GM21447 (cell line): ENCODE results near the gene CEP78.
"Not testable (repeated sequence)": the region's sequence is repeated elsewhere in the genome, so short reads cannot be mapped to it uniquely, and the experiment has no call there.

ENCODE experiments used
- ATAC-seq: cut with Tn5 transposase; IDR thresholded peaks from one replicate; pipeline ENCODE4 v1.9.1; 2021; ENCODE audit not compliant: unreplicated experiment

The CEP78 gene

DNA sequence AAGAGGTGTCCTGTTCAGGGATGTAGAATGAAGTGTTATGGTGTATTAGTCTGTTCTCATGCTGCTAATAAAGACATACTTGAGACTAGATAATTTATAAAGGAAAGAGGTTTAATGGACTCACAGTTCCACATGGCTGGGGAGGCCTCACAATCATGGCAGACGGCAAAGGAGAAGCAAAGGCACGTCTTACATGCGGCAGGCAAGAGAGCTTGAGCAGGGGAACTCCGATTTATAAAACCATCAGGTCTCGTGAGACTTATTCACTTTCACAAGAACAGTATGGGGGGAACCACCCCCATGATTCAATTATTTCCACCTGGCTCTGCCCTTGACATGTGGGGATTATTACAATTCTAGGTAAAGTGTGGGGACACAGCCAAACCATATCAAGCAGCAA is 3.4 kb upstream of the CEP78 start:
- ATAC-seq, result not testable (repeated sequence)

DNA sequence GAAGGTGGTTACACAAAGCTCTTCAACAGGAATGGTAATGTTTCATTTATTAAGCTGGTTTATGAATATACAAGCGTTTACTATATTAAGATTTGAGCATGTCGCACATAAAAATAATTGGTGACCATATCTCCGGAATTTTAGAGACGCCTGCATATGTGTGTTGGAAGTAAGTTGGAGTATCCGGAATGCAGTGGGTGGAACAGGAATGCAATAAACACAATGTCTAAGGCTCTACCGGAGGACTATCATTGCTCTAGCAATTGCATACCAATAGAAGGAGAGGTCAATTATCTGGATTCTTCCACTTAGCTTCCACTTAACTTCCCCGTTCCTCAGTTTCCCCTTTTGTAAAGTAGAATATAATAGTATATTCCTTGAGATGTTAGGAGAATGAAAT is 1.1 kb upstream of the CEP78 start:
- no peak for ATAC-seq

DNA sequence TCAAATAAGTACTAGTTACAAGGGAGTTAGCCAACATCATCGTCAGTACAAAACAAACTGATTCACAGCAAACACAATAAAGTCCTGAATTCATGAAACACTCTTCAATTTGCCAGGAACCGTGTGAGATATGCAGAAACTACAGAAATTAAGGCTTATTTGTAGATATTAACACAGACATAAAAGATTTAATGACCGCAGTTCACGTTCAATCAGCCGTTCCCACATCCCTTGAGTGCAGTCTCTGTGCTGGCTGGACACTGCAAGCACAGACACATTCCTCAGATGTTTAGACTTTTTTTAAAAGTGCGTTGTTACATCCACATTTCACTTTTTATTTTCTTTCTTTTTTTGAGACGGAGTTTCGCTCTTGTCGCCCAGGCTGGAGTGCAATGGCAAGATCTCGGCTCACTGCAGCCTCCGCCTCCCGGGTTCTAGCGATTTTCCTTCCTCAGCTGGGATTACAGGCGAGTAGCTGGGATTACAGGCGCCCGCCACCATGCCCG is 566 bp upstream of the CEP78 start:
- no peak for ATAC-seq

- peak; percentile 31 for ATAC-seq
These were observed 656 bp downstream of the CEP78 start for GRCh38 chr9:78236551-78236910.

GRCh38 chr9:78238046-78239038 is 2.5 kb downstream of the CEP78 start:
- no peak for ATAC-seq

DNA sequence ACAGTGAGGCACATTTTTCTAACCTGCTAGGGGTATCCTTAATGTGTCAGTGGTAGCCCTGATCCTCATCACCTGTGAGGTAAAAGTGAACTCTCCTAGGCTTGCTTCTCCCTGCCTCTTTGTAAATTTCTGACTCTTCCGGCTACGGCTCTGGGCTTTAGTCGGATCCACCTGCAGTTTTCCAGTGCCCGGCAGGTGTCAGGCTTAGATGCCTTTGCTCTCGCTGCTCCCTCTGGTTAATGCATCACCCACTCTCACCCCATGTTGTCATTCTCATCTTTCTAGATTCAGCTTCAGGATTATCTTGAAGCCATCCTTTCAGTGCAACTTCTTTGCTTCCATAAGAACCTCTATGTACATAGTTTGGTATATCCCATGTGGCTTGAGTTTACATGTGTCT is 3.6 kb downstream of the CEP78 start:
- no peak for ATAC-seq

GRCh38 chr9:78242041-78242440 is 6.2 kb downstream of the CEP78 start:
- no peak for ATAC-seq

DNA sequence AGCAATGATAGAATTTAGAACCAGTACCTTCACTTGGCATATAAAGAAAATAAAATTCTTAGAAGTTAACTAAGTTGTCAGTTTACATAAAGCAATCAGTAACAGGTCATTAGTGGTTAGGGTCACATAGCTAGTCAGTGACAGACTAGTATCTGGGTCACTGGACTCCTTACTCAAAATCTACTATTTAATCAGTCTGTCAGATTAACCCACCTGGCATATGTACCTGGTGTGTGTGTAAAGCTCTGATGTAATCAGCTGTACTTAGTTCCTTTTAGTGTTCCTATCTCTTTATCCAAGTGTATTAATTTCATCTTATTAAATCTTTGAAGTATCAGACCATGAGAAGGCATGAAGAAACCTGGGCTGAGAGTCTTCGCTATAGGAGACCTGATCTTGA is 7.3 kb downstream of the CEP78 start:
- ATAC-seq, result no peak

DNA sequence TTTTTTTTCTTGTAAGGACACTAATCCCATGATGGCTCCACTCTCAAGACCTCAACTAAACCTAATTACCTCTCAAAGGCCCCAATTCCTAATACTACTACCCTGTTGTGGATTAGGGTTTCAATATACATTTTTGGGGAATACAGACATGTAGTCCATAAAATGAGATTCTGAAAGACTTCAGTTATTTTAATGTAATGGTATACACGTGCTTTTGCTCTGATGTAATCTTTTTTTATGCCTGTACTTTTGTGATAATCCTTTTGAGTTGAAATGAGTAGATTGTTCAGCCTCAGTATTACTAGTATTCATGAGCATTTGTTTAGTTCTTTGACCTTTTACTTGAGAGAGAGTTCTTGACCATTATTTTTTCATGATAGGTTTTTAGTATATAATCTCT is 9.5 kb downstream of the CEP78 start:
- ATAC-seq, result no peak

GRCh38 chr9:78248635-78249034 is 12.8 kb downstream of the CEP78 start:
- ATAC-seq, result no peak

DNA sequence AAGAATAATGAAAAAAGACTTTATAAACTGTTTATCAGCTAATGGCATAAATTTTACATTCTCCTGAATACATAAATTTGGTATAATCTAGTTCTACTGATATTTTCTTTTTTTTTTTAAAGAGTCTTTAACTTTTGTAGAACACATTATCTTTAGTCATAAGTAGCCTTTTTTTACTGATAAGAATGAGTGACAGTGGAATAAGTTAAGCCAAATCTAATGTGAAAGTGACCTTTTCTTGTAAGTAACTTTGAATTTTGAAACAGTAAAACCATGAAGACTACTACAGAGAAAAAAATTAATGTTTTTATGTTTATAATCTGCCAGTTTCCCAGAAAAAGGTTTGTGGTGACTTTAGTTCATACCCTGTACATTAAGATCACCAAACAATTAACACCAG is 13.7 kb downstream of the CEP78 start:
- ATAC-seq, result no peak

DNA sequence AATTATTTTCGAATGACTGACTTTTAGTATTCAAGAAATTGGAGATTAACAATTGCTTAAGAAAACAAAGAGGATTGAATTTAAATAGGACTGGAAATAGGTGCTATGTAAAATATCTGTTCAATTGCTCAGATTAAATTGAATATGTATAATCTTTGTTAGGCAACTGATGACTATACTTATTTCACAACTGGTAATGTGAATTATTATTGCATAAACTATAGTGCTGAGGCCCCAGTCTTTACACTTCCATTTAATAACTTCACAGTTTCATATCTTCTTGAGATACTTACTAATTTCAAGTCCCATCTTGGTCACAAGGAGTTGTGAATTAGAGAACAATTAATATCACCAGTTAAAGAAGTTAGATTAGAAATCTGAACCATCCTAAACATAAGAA is 16.7 kb downstream of the CEP78 start:
- no peak for ATAC-seq

DNA sequence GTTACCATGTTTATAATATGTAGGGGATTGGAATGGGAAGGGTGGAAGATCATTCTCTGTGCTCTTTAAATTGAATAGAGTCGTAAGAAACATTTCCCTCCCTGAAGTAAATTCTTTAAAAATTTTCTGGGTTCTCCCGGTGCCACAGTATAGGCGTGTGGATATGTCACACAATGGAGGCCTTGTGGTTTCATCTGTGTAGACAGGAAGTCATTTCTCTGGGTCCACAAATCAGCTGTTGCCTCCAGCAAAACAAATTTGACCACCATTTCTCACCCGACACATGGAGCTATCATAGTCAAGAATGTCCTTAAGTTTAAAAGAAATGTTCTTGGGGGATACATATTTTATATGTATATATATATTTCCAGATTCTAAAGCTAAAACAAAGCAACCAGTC is 17.4 kb downstream of the CEP78 start:
- no peak for ATAC-seq

- no peak for ATAC-seq
These were observed 25.6 kb downstream of the CEP78 start for GRCh38 chr9:78261403-78262001.

GRCh38 chr9:78262655-78263054 is 26.8 kb downstream of the CEP78 start:
- ATAC-seq, result no peak

DNA sequence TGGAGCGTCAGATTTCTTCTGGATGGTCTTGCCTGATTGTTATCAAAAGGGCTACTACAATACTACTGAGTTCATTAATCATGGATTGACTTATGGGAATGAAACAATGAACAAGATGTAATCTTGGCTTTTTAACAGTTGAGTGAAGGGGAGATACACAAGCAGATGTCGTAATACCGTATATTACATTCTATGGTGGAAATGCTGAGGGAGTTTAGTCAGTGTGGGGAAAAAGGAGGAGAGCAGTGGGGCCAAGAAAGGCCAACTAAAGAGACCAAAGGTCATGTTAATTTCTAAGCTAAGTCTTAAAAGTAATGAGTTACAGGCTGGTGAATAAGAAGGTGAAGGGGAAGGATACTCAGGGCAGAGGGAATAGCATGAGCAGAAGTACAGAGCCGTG is 32.0 kb downstream of the CEP78 start:
- ATAC-seq, result no peak

GRCh38 chr9:78269784-78270183 is 33.9 kb downstream of the CEP78 start:
- no peak for ATAC-seq

GRCh38 chr9:78272307-78272706 is 36.4 kb downstream of the CEP78 start:
- ATAC-seq, result no peak

- ATAC-seq, result no peak
These were observed 37.9 kb downstream of the CEP78 start for GRCh38 chr9:78273761-78274160.

GRCh38 chr9:78278177-78278777 is 42.4 kb downstream of the CEP78 start:
- ATAC-seq, result no peak

GRCh38 chr9:78278801-78279200 is 42.9 kb downstream of the CEP78 start:
- ATAC-seq, result no peak
